GM18502 (cell line): ENCODE results near the gene MEPCE.
"Not testable (repeated sequence)": the region's sequence is repeated elsewhere in the genome, so short reads cannot be mapped to it uniquely, and the experiment has no call there.

Source experiments
- ATAC-seq: cut with Tn5 transposase; IDR thresholded peaks from one replicate; pipeline ENCODE4 v1.9.1; 2021; ENCODE audit warnings: mild to moderate bottlenecking; ENCODE audit not compliant: unreplicated experiment, poor library complexity

The MEPCE gene

GRCh38 chr7:100453854-100454253 lies 24.2 kb downstream of the MEPCE start:
- ATAC-seq = not testable (repeated sequence)

GRCh38 chr7:100455206-100455605 lies 25.6 kb downstream of the MEPCE start:
- no peak for ATAC-seq

GRCh38 chr7:100456562-100456961 lies 26.9 kb downstream of the MEPCE start:
- no peak for ATAC-seq

- ATAC-seq = no peak
Observed at GRCh38 chr7:100457033-100457432, 27.4 kb downstream of the MEPCE start.

- ATAC-seq = no peak
Observed at GRCh38 chr7:100464210-100464660, 34.6 kb downstream of the MEPCE start, which contains the start of gene SPACDR. TSS of gene SPACDR (minus strand) at chr7:100464260. CDS start at chr7:100464025, 235 bp downstream.

GRCh38 chr7:100464791-100465190 lies 35.2 kb downstream of the MEPCE start:
- ATAC-seq = no peak

- no peak for ATAC-seq
Observed at GRCh38 chr7:100465299-100465698, 35.7 kb downstream of the MEPCE start.

GRCh38 chr7:100465702-100466311 lies 36.2 kb downstream of the MEPCE start:
- no peak for ATAC-seq

- no peak for ATAC-seq
Observed at GRCh38 chr7:100466653-100467605, 37.3 kb downstream of the MEPCE start.

- ATAC-seq = no peak
Observed at GRCh38 chr7:100467638-100468373, 38.2 kb downstream of the MEPCE start.

GRCh38 chr7:100469227-100470044 lies 39.8 kb downstream of the MEPCE start:
- ATAC-seq = peak; percentile 66

GRCh38 chr7:100471021-100471420 lies 41.4 kb downstream of the MEPCE start:
- no peak for ATAC-seq

- no peak for ATAC-seq
Observed at GRCh38 chr7:100472121-100472851, 42.7 kb downstream of the MEPCE start.

- ATAC-seq = no peak
Observed at GRCh38 chr7:100472854-100473499, 43.3 kb downstream of the MEPCE start.

- ATAC-seq = no peak
Observed at GRCh38 chr7:100475549-100475948, 45.9 kb downstream of the MEPCE start.

GRCh38 chr7:100476101-100476780 lies 46.6 kb downstream of the MEPCE start:
- ATAC-seq = no peak

GRCh38 chr7:100476903-100477870 lies 47.6 kb downstream of the MEPCE start:
- ATAC-seq = no peak
